Measurements from ENCODE around the gene TMEM201. TPM values are rescaled to one million over a fixed set of nuclear protein-coding genes. Genes with fewer than 3 reads are reported as not detected.
A peak's percentile ranks its signal among the peaks of the same experiment; 100 is the strongest.

The TMEM201 gene
- total and polyA plus RNA-seq, 9 of the 15 experiments (the other 6 are each of a cell fraction or from before 2014, with no cell fraction given) = 0.42 to 51.3 (median 7.4) TPM

DNA sequence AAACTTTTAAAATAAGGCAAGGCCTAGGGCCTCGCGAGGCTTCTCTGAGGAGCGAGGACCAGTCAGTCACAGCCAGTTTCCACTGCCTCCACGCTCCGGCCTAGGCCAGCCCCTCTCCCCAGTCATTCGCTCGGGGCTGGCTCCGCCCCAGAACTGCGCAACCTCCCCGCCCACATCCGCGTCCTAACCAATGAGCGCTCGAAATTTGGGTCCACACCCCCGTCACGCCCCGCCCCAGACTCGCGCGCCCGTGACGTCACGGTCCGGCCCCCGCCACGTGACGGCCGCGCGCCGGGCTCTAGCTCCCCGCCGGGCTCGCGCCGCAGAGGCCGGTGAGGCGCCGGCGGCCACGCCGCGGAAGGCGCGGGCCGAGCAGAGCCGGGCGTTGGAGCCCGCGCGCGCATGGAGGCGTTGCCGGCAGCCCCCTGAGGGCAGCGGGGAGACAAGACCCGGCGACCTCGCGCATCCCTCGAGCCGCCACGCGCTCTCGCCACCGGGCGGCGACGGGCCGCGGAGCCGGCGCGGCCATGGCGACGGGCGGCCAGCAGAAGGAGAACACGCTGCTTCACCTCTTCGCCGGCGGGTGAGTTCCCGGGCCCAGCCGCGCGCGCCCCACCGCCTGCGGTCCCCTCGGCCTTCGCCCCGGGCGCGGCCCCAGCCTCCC lies 49.4 kb upstream of the TMEM201 start, which contains the start of gene SLC25A33 (continued):
- TF ChIP-seq CREB3 (tag; conservative IDR thresholded peaks at IDR 0.05; ENCODE audit: low read depth) (no peak), CBFB (CRISPR knock-in tag; IDR thresholded peaks at IDR 0.05) (no peak), ZNF511 (CRISPR knock-in tag; IDR thresholded peaks at IDR 0.05) (peak; percentile 25), PCBP1 (IDR thresholded peaks at IDR 0.05; ENCODE audit: low read depth, low read length, poor library complexity, severe bottlenecking) (no peak), ZNF583 (CRISPR knock-in tag; IDR thresholded peaks at IDR 0.05) (peak; percentile 32; the same call in 1 of the 2 replicates), ERF (CRISPR knock-in tag; IDR thresholded peaks at IDR 0.05) (peak; percentile 90), ZNF707 (CRISPR knock-in tag; conservative IDR thresholded peaks at IDR 0.05) (no peak), NELFE (IDR thresholded peaks at IDR 0.05; ENCODE audit: insufficient read depth, insufficient read length) (peak; percentile 46), MAZ (CRISPR knock-in tag; conservative IDR thresholded peaks at IDR 0.05 in 1 of 2, IDR thresholded peaks at IDR 0.05 in 1 of 2) (peak; percentile 47 to 50; a peak in 2 of 4 replicates), BDP1 (IDR thresholded peaks at IDR 0.05; ENCODE audit: insufficient read depth, insufficient read length) (no peak), ZNF134 (CRISPR knock-in tag; conservative IDR thresholded peaks at IDR 0.05) (0 out of 2 replicates have a peak, but pooled peaks have one; percentile 12), FOXK2 (conservative IDR thresholded peaks at IDR 0.05 in 1 of 2, IDR thresholded peaks at IDR 0.05 in 1 of 2; ENCODE audit: low read depth in 2 of 2) (peak in 1 of 2 experiments; percentile 15; a peak in 1 of 4 replicates), NUFIP1 (IDR thresholded peaks at IDR 0.05; ENCODE audit: partially characterized antibody) (no peak)
- TF ChIP-seq, protein P1, sequence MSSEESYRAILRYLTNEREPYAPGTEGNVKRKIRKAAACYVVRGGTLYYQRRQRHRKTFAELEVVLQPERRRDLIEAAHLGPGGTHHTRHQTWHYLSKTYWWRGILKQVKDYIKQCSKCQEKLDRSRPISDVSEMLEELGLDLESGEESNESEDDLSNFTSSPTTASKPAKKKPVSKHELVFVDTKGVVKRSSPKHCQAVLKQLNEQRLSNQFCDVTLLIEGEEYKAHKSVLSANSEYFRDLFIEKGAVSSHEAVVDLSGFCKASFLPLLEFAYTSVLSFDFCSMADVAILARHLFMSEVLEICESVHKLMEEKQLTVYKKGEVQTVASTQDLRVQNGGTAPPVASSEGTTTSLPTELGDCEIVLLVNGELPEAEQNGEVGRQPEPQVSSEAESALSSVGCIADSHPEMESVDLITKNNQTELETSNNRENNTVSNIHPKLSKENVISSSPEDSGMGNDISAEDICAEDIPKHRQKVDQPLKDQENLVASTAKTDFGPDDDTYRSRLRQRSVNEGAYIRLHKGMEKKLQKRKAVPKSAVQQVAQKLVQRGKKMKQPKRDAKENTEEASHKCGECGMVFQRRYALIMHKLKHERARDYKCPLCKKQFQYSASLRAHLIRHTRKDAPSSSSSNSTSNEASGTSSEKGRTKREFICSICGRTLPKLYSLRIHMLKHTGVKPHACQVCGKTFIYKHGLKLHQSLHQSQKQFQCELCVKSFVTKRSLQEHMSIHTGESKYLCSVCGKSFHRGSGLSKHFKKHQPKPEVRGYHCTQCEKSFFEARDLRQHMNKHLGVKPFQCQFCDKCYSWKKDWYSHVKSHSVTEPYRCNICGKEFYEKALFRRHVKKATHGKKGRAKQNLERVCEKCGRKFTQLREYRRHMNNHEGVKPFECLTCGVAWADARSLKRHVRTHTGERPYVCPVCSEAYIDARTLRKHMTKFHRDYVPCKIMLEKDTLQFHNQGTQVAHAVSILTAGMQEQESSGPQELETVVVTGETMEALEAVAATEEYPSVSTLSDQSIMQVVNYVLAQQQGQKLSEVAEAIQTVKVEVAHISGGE (CRISPR knock-in tag; IDR thresholded peaks at IDR 0.05) = peak in 2 of 3 experiments; percentile 31 to 51; a peak in 1 of 6 replicates
- TF ChIP-seq, protein P2, sequence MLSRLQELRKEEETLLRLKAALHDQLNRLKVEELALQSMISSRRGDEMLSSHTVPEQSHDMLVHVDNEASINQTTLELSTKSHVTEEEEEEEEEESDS (CRISPR knock-in tag; IDR thresholded peaks at IDR 0.05) = no peak
- TF ChIP-seq, protein P3, sequence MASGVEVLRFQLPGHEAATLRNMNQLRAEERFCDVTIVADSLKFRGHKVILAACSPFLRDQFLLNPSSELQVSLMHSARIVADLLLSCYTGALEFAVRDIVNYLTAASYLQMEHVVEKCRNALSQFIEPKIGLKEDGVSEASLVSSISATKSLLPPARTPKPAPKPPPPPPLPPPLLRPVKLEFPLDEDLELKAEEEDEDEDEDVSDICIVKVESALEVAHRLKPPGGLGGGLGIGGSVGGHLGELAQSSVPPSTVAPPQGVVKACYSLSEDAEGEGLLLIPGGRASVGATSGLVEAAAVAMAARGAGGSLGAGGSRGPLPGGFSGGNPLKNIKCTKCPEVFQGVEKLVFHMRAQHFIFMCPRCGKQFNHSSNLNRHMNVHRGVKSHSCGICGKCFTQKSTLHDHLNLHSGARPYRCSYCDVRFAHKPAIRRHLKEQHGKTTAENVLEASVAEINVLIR (CRISPR knock-in tag; IDR thresholded peaks at IDR 0.05) = peak; percentile 94

All from K562 (cell line).